BLaER1 treated with 17β-estradiol and CSF1 and Interleukin-3, amounts not matched to agents 10 nM and 100 nM (cell line): ENCODE data around the gene BACH1.
A peak's percentile ranks its signal among the peaks of the same experiment; 100 is the strongest.

Experiments used
- H3K27ac ChIP-seq, 11 experiments: shearing (Covaris generic); formaldehyde crosslinking; 2 replicates each; pipeline ENCODE4 v1.8.1; 2022
- H3K27me3 ChIP-seq, 11 experiments: shearing (Covaris generic); formaldehyde crosslinking; 2 replicates each; pipeline ENCODE4 v1.8.1; 2022
- H3K36me3 ChIP-seq, 11 experiments: shearing (Covaris generic); formaldehyde crosslinking; 2 replicates each; pipeline ENCODE4 v1.8.1; 2022
- H3K4me1 ChIP-seq, 10 experiments: shearing (Covaris generic); formaldehyde crosslinking; 2 replicates each; pipeline ENCODE4 v1.8.1; 2022
- H3K4me2 ChIP-seq, 11 experiments: shearing (Covaris generic); formaldehyde crosslinking; 2 replicates each; pipeline ENCODE4 v1.8.1; 2022
- H3K4me3 ChIP-seq, 10 experiments: shearing (Covaris generic); formaldehyde crosslinking; 2 replicates each; pipeline ENCODE4 v1.8.1; 2022
- H3K9ac ChIP-seq, 11 experiments: shearing (Covaris generic); formaldehyde crosslinking; 2 replicates each; pipeline ENCODE4 v1.8.1; 2022
- H3K9me3 ChIP-seq, 11 experiments: shearing (Covaris generic); formaldehyde crosslinking; replicated peaks in 1 of 11; 2 replicates each; pipeline ENCODE4 v1.8.1; 2022
- H4K20me1 ChIP-seq, 11 experiments: shearing (Covaris generic); formaldehyde crosslinking; 2 replicates each; pipeline ENCODE4 v1.8.1; 2022
- Cebpa-rat ChIP-seq, 11 experiments: shearing (Covaris generic); IDR thresholded peaks; 2 replicates each; pipeline ENCODE4 v1.8.1; 2022

BACH1 gene

DNA sequence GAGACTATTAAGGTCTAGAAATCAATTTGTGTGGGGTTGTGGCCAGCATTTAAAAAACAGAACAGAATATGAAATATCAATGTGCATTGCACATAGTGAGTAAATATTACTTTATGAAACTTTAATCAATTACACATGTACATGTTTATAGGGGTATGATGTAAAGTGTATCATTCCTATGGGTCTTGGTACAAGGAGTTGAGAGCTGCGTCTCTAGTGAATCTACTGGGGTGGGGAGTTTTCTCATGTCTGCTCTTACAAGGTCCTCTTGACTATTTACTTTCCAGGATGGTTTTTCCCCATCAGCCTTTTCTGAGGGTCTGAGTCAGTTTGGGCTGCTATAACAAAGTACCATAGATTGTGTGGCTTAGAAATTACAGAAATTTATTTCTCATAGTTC, 75.8 kb downstream of the BACH1 start:
- no peaks in the 10 kb centered on the region for H4K20me1 ChIP-seq
- H3K4me1 ChIP-seq = peaks cover 0 to 37% (median 0%) of the 10 kb centered on the region in 10 experiments; a peak in 6 of 20 replicates
- no peak overlapping the region for H3K9ac ChIP-seq
- H3K27me3 ChIP-seq = no peaks in the 10 kb centered on the region
- H3K9me3 ChIP-seq = peaks cover 0 to 27% (median 6%) of the 10 kb centered on the region in 11 experiments; a peak in 12 of 22 replicates
- H3K4me2 ChIP-seq = no peak overlapping the region
- TF ChIP-seq Cebpa-rat (IDR thresholded peaks at IDR 0.05) = no peak
- H3K27ac ChIP-seq = no peak overlapping the region
- peaks cover 14 to 92% (median 28%) of the 10 kb centered on the region in 11 experiments; a peak in 20 of 22 replicates for H3K36me3 ChIP-seq
- H3K4me3 ChIP-seq = no peak overlapping the region

DNA sequence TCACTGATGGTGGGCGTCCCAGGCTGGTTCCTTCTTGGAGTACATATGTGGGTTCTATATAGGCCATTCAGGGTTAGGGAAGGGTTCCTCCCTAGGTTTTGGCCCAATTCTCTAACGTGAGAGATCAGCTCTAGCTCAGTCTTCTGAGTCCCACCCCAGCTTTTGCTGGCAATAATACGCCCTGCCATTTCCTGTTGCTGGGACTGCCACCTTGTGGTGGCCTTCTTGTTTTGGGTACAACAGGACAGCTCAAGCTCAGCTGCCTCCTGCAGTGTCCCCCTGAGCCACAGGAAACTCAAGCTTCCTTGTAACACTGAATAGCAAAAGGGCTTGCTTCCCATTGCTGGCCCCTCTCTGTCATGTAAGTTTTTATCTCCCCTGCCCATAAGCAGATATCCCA, 77.8 kb downstream of the BACH1 start:
- Histone ChIP-seq H3K4me3 (no peak overlapping the region), H3K27ac (no peak overlapping the region)
- no peak for TF ChIP-seq Cebpa-rat (IDR thresholded peaks at IDR 0.05)

DNA sequence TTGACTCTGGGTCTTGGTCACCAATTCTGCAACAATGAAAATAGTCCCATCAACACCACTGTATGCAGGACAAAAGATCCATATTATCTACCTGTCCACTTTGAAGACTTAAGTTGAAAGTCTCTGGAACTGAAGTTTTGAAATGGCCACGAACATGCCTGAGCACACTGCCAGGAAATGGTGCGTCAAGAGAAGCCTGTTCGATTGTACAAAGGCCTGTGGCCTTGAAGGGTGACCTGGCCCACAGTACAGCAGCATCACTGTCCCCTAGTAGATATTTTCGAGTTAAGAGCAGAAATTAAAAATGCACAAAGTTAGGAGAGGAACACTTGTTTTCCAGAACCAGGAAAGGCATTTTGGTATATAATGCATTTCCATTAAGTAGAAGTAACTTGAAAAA, 78.5 kb downstream of the BACH1 start:
- no peak overlapping the region for H3K27ac ChIP-seq

More for the DNA sequence above, 77.8 kb downstream of the BACH1 start:
- peaks cover 0 to 34% (median 0%) of the 10 kb centered on the region in 10 experiments; a peak in 6 of 20 replicates for H3K4me1 ChIP-seq
- no peak overlapping the region for H3K9ac ChIP-seq
- H3K9me3 ChIP-seq = peaks cover 0 to 29% (median 8%) of the 10 kb centered on the region in 11 experiments; a peak in 12 of 22 replicates
- peaks cover 8 to 80% (median 23%) of the 10 kb centered on the region in 11 experiments; a peak in 20 of 22 replicates for H3K36me3 ChIP-seq
- no peaks in the 10 kb centered on the region for H4K20me1 ChIP-seq
- H3K27me3 ChIP-seq = no peaks in the 10 kb centered on the region
- peak overlapping the region in 2 of 11 experiments; percentile 10 to 43; a peak in 3 of 22 replicates for H3K4me2 ChIP-seq

DNA sequence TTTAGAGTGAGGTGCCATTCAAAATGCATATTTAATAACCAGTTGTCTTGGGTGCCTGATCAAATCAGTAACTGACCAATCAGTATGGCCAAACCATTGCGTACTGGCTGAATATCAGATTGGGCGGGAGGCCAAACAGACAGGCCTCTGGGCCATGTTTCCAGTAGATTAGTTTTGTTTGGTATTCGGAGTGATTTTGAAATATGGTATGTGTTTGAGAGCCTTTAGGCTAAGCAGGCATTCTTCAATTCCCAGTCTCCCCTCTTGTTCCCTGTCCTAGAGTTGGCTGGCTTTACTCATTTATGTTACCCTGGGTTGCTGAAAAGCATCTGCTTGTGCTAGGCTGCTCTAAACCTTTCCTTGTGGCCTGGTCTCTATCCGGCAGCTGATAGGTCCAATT, 80.1 kb downstream of the BACH1 start:
- TF ChIP-seq Cebpa-rat (IDR thresholded peaks at IDR 0.05) = no peak
- Histone ChIP-seq H3K27ac (no peak overlapping the region; a peak in 1 of 22 replicates), H4K20me1 (no peaks in the 10 kb centered on the region), H3K4me1 (peaks cover 0 to 32% (median 0%) of the 10 kb centered on the region in 10 experiments; a peak in 6 of 20 replicates), H3K27me3 (no peaks in the 10 kb centered on the region), H3K4me3 (no peak overlapping the region), H3K9me3 (peaks cover 0 to 22% (median 8%) of the 10 kb centered on the region in 11 experiments; a peak in 12 of 22 replicates), H3K9ac (no peak overlapping the region), H3K36me3 (peaks cover 0 to 82% (median 9%) of the 10 kb centered on the region in 11 experiments; a peak in 16 of 22 replicates), H3K4me2 (peak overlapping the region in 2 of 11 experiments; percentile 57 to 67; a peak in 4 of 22 replicates)

More for the DNA sequence above, 78.5 kb downstream of the BACH1 start:
- Histone ChIP-seq H3K27me3 (no peaks in the 10 kb centered on the region), H3K9me3 (peaks cover 0 to 29% (median 8%) of the 10 kb centered on the region in 11 experiments; a peak in 12 of 22 replicates), H3K36me3 (peaks cover 8 to 83% (median 22%) of the 10 kb centered on the region in 11 experiments; a peak in 20 of 22 replicates), H3K4me1 (peaks cover 0 to 32% (median 0%) of the 10 kb centered on the region in 10 experiments; a peak in 6 of 20 replicates), H3K4me3 (no peak overlapping the region), H4K20me1 (no peaks in the 10 kb centered on the region), H3K9ac (no peak overlapping the region), H3K4me2 (no peak overlapping the region)
- TF ChIP-seq Cebpa-rat (IDR thresholded peaks at IDR 0.05) = no peak

DNA sequence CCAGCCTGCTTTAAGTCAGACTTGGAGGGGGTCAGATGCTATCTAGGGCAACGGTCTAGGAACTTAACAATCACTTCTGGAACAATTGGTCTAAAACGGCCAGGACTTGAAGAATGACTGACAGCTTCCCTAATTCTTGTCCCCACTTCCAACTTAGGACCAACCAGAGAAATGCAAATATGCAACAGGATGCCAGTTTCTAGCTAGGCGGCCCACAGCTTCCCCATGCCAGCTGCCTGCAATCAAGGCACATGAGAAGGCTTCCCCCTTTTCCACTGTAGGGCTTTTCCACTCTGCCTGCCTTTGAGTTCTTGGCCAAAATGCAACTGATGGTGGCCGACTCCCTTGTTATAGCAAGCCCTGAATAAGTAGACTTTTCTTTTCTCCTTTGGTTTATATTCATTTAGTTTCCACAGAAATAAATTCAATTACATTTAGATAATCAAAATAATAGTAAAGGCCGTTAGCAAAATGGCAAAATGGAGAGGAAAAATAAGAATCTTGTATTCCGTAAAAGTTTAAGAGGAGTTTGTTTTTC, 80.9 kb downstream of the BACH1 start:
- Histone ChIP-seq H3K4me2 (peak overlapping the region in 2 of 11 experiments; percentile 57 to 67; a peak in 4 of 22 replicates), H3K36me3 (peaks cover 0 to 80% (median 5%) of the 10 kb centered on the region in 11 experiments; a peak in 10 of 22 replicates), H3K4me1 (peaks cover 0 to 32% (median 0%) of the 10 kb centered on the region in 10 experiments; a peak in 6 of 20 replicates), H4K20me1 (no peaks in the 10 kb centered on the region), H3K4me3 (no peak overlapping the region), H3K9ac (no peak overlapping the region), H3K9me3 (peaks cover 0 to 17% (median 8%) of the 10 kb centered on the region in 11 experiments; a peak in 12 of 22 replicates), H3K27ac (no peak overlapping the region), H3K27me3 (no peaks in the 10 kb centered on the region)
- no peak for TF ChIP-seq Cebpa-rat (IDR thresholded peaks at IDR 0.05)

DNA sequence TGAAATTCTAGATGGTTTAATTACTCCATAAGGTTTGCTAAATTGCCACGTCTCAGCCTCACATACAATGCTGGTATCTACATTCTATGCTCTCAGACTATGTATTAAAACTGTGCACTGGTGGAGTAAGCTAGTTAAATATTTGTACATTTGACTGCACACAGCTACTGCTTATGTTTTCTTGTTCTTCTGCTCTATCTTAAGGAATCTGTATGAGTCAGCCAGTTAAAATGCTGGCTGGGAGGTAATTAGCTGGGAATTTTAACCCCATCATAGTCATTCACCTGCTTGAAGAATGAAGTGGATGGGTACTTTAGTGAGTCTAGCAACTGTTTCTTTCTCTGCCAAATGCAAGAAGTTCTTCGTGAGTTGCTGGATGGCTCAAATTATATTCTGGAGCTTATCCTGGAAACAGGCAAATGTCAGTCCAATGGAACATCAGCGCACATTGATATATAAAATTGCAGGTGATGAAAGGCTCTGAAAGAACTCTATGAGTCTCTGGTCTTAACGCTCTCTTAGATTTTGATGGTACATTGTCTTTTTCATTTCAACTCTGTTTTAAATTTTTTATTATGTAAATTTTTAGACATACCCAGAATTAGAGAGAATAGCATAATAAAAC, 83.4 kb downstream of the BACH1 start:
- Histone ChIP-seq H4K20me1 (no peaks in the 10 kb centered on the region), H3K27ac (no peak overlapping the region), H3K9me3 (peaks cover 0 to 17% (median 8%) of the 10 kb centered on the region in 11 experiments; a peak in 12 of 22 replicates), H3K36me3 (peaks cover 0 to 80% (median 0%) of the 10 kb centered on the region in 11 experiments; a peak in 10 of 22 replicates), H3K27me3 (no peaks in the 10 kb centered on the region), H3K4me2 (no peak overlapping the region), H3K4me1 (peaks cover 0 to 20% (median 0%) of the 10 kb centered on the region in 10 experiments; a peak in 5 of 20 replicates), H3K9ac (no peak overlapping the region), H3K4me3 (no peak overlapping the region)
- no peak for TF ChIP-seq Cebpa-rat (IDR thresholded peaks at IDR 0.05)

DNA sequence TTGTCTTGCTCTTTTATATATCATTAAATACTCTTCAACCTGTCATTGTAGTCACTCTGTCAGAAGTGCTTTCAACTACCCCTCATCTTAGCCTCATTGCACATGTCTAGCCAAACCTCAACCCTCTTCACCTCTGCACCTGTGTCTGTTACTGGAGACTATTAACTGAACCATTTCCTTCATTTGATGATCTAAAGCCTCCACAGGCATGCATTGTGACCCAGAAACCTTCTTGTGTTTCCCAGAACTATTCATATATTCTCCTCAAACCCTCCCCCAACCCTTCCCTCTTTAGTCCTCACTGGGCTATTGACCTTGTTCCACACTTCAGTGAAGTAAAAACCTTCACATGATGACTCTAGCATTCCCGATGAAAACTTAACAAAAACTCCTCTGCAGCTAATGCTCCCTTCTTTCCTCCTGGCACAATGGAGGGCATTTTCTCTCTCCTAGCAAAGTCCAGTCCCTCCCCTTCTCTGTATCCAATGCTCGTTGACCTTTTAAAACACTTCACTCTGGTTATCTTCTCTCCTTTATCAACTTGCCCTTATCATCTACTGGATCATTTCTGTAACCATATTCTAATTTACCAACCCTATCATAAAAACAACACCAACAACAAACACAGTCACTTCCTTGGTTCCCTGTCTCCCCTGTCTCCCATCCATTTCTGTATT, 86.1 kb downstream of the BACH1 start:
- no peaks in the 10 kb centered on the region for H4K20me1 ChIP-seq
- no peak overlapping the region for H3K4me3 ChIP-seq
- H3K9me3 ChIP-seq = peaks cover 0 to under 1% (median 0%) of the 10 kb centered on the region in 11 experiments; a peak in 1 of 22 replicates
- H3K4me2 ChIP-seq = no peak overlapping the region
- H3K4me1 ChIP-seq = peaks cover 0 to under 1% (median 0%) of the 10 kb centered on the region in 10 experiments; a peak in 1 of 20 replicates
- peaks cover 0 to 78% (median 0%) of the 10 kb centered on the region in 11 experiments; a peak in 7 of 22 replicates for H3K36me3 ChIP-seq
- H3K27ac ChIP-seq = no peak overlapping the region
- H3K27me3 ChIP-seq = no peaks in the 10 kb centered on the region
- no peak for TF ChIP-seq Cebpa-rat (IDR thresholded peaks at IDR 0.05)
- no peak overlapping the region for H3K9ac ChIP-seq

DNA sequence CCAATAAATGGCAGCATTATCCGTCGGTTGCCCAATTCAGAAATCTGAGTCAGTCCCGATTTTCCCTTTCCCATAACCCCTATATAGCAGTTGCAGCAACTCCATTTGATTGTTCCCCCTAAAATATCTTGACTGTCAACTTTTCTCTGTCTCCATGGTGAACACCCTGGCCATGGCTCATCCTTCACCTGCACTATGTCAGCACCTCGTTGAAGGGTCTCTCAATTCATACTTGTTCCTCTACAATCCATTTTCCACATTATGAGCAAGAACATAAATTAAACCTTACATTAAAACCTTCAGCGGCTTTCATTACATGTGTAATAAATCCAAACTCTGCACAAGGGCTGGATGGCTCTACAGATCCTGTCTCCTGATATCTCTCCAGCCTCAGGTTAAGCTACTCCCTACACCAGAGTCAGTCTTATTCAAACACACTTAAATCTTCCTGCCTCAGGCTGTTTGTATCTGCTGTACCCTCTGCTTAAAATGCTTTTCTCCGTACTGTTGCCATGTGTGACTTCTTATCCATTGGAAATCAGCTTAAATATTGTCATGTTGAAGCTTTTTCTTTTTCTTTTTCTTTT, 87.3 kb downstream of the BACH1 start:
- no peaks in the 10 kb centered on the region for H3K4me1 ChIP-seq
- no peak overlapping the region for H3K27ac ChIP-seq
- no peaks in the 10 kb centered on the region for H4K20me1 ChIP-seq
- H3K9ac ChIP-seq = no peak overlapping the region
- no peak for TF ChIP-seq Cebpa-rat (IDR thresholded peaks at IDR 0.05)
- no peaks in the 10 kb centered on the region for H3K27me3 ChIP-seq
- H3K36me3 ChIP-seq = peaks cover 0 to 87% (median 0%) of the 10 kb centered on the region in 11 experiments; a peak in 7 of 22 replicates
- no peak overlapping the region for H3K4me2 ChIP-seq
- H3K9me3 ChIP-seq = no peaks in the 10 kb centered on the region
- H3K4me3 ChIP-seq = no peak overlapping the region
